HG03378 (cell line): ENCODE measurements around the gene ZNF565.
"Not testable (repeated sequence)": the region's sequence is repeated elsewhere in the genome, so short reads cannot be mapped to it uniquely, and the experiment has no call there.

Experiments
- ATAC-seq: cut with Tn5 transposase; IDR thresholded peaks from one replicate; pipeline ENCODE4 v1.9.1; 2021; ENCODE audit warnings: mild to moderate bottlenecking, moderate library complexity; ENCODE audit not compliant: unreplicated experiment

Gene ZNF565

DNA sequence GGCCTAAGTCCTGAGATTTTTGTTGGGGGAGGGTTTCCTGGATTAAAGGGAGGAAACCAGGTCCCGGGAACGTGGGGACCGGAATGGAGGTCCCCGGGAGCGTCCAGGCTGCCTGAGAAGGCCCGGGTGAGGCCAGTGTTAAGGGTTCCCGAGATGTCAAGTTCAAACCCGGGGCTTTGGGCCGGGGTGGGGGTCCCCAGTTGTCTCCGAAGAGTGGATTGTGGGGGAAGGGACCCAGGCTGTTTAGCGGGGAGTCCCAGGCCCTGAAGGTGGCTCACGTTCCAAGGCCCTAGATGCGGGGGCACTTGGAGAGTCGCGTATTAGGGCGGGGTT lies 62.5 kb downstream of the ZNF565 start:
- ATAC-seq, result no peak

DNA sequence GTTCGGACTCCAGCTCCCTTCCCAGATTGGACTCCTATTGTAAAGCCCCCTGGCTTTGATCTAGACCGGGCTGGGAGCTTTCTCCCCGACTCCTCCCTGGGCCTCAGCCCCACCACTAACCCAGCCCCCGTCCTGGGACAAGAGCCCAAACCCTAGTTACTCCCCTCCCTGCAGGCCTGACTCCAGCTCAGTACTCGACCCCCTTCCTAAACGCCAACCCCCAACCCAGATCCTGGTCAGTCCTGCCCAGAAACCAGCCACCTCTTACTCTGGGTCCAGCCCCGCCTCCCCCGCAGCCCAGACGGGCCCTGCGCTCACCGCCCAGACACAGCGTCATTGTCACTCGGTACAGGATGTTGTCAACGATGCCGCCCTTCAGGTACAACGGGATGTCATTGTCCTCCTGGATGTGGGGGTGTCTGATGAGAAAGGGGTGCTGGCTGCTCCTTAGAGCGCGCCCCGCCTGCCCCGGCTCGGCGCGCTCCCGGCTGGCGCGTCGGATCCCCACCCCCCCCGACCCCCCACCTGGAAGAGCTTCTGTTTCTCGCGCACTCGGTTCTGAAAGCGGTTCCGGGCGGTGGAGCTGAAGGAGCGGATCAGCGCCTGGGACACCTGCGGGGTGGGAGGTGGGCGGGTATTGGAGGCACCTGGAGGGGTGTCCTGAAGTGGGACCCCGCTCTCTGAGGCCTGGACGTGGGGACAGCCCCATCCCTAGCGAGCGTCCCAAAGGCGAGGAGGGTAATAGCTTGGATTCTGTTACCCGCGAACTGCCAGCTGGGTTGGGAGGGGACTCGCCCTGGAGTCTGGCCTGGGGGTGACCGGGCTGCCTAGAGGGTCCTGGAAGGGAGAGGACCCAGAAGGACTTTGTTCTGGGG lies 63.1 kb downstream of the ZNF565 start:
- ATAC-seq, result no peak

DNA sequence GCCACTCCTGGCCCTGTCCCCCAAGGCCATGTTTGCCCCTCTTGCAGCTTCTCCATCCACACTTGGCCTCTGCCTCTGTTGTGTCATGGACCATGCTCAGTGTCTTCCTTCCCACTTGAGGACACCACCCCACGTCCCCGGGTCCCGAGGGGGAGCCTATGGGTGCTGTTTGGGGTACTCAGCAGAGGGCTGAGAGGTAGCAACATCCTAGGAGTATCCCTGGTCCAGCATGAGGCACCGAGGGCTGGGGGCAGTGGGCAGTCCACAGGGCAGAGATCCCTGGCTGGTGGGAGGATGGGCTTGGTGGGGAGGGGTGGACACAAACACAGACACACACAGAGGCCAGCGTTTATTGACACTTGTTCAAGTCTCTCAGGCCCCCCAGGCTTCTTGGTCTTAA lies 63.9 kb downstream of the ZNF565 start:
- ATAC-seq, result no peak

DNA sequence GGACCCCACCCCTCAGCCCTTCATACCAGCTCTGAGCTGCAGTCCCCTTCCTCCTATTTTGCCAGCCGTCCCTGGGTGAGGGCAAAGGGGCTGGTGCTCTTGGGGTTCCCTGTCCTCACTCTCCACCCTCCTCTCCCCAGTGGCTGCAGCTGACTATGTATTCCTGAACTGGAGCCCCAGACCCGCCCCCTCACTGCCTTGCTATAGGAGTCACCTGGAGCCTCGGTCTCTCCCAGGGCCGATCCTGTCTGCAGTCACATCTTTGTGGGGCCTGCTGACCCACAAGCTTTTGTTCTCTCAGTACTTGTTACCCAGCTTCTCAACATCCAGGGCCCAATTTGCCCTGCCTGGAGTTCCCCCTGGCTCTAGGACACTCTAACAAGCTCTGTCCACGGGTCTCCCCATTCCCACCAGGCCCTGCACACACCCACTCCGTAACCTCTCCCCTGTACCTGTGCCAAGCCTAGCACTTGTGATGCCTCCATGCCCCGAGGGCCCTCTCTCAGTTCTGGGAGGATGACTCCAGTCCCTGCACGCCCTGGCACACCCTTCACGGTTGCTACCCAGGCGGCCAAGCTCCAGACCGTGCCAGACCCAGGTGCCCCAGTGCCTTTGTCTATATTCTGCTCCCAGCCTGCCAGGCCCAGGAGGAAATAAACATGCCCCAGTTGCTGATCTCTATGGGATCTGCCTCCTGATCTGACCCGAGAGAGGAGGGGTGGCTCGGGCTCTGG lies 64.6 kb downstream of the ZNF565 start:
- no peak for ATAC-seq

DNA sequence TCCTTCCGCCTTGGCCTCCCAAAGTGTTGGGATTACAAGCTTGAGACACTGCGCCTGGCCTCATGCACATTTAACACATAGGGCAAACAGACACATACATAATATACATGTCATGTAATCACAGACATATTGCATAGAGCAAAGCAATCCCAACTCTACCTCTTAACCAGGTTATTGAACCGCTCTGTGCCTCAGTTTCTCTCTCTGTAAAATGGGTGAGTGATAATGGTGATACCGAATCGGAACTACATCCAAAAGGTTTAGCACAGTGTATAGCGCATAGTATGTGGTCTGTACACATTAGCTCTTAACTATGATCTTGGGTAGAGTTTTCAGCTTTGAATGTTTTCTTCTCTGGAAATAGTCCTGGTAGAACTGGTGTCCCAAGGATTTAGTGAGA lies 69.8 kb downstream of the ZNF565 start:
- ATAC-seq, result no peak

DNA sequence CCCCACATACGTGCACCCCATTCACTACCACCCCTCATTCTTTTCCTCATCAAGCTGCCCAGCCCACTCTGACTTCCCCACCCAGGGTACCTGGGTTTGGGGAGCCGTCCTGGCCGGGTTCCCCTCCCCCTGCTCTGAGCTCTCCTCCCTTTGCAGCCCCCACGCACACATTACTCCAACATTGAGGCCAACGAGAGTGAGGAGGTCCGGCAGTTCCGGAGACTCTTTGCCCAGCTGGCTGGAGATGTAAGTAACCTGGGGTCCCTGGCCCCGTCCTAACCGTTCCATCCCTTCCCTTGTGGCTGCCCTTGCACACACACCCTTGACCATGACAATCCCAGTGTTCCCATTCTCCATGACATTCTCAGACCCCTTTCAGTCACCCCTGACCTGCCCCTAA lies 72.0 kb downstream of the ZNF565 start:
- no peak for ATAC-seq

DNA sequence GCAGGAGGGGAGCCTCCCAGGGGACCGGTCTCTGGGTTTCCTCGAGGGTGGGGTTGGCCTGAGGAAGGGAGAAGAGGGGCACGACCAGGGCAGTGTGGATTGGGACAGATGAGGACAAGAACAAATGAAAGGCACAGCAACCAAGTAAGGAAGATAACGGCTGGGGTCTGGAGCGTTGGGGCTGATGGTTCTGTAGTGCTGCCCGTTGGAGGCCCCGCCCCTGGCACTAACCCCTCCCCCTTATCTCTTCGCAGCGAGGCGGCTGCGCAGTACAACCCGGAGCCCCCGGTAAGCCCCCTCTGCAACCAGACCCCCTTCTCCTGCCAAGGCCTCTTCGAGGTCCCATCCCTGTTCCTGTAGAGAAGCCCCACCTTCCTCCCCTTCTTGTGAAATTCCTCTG lies 72.4 kb downstream of the ZNF565 start:
- no peak for ATAC-seq

DNA sequence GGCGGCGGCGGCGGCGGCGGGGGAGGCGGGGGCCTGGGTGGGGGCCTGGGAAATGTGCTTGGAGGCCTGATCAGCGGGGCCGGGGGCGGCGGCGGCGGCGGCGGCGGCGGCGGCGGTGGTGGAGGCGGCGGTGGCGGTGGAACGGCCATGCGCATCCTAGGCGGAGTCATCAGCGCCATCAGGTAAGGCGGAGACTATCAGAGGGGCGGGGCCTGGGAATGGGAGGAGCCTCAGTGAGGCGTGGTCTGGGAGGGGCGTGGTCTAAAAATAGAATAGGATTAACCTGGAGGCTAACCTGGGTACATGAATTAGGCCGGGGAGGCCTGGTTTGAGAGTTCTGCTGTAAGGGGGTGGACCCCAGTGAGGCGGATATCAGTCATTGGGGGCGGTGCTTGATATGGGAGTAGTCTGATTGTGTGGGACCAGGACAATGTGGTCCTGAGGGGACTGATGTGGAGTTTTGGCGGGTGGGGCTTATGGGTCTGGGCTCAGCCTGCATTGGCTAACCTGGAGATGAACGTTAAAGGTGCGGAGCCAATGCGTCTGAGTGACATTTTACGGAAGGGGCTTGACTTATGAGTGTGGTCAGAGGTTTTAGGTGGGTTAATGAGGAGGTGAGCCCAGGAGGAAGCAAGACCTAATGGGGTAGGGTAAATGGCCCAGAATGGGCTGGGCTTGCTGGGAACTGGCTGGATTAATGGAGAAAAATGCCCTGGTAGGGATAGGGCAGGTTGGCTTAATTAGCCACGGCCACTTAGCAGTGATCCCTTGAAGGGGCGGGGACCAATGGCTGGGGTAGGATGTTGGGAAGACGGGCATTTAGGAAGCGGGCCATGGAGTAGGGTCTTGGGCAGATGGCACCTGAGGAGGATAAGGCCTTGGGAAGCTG lies 73.2 kb downstream of the ZNF565 start:
- ATAC-seq, result peak; percentile 44

DNA sequence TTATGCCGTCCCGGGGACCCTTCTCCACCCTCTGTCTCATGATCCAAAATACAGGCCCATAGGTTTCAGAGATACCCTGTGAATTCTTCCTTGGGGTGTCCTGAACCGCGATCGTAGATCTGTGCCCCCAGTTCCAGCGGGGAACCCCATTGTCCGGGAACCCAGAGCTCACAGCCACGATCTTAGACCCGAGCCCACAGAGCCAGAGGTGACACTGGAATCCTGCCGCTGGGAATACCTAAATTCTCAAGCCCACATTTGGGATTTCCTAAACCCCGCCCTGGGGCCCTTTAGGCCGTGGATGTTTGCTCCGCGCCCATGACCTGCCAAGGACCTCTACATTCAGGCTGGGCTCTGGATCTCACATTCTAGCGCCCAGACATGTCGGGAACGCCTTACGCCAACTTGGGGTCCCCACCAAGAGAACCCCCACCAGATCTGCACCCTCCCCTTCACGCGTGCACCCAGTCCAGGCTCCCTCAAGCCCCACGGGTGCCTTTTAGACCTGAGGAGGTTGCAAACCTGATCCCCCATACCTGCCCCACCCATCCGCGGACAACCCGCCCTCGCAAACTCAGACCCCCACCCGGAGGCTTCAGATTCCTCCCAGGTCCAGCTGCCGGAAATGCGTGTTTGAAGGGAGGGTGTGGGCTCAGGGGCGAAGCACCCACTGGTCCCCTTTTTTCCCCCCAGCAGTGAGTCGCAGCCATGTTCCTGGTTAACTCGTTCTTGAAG lies 74.0 kb downstream of the ZNF565 start:
- ATAC-seq, result no peak

DNA sequence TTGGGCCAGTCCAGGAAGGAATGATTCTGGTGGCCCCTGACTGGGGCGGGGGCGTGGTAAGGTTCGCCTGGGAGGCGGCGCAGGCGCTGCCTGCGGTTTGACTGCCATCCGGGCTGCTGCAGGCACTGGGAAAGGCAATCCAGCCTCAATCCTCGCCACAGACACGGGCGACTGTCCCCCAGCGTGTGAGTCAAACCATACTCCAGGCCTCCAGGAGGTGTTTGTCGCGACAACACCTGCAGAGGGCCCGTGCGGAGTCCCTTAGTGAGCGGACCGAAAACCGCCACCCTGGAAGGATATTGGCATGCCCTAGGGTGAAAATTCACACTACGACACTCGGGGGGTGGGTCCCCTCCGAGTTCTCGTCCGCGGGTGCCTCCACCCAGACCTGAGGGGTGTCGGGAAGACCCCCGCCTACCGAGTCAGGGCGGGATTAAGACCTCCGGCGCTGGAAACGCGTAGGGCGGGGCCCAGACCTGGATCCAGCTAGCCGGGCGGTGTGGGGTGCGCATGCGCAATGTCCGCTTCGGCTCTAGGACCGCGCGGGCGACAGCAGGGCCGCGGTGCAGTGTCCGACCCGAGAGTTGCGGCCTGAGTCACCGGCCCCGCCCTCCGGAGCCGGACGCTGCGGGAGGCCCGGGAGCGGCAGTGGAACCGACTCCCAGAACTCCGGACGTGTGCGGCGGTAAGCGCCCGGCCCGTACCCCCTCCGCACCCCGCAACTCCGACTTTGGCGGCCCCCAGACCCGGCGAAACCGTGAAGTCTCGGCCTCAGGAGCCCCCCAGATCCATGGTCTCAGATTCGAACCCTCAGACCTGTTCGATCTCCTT lies 74.8 kb downstream of the ZNF565 start, which contains the start of gene CAPNS1:
Gene CAPNS1, plus strand, starts transcription at position 594 of the 831 bp plus-strand sequence. CDS start 946 bp downstream, outside the sequence.
- ATAC-seq, result peak; percentile 77

DNA sequence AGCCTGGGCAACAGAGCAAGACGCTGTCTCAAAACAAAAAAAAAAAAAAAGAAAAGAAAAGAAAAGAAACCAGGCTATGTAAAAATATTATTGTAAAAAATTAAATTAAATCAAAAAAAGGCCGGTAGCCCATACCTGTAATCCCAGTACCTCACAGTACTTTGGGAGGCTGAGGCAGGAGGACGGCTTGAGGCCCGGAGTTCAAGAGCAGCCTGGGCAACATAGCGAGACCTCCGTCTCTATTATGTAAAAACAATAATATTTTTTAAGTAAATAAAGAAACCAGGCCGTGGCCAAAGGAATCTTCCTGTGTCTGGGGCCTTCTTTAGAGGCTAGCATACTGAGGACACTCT lies 75.4 kb downstream of the ZNF565 start:
- ATAC-seq, result no peak

DNA sequence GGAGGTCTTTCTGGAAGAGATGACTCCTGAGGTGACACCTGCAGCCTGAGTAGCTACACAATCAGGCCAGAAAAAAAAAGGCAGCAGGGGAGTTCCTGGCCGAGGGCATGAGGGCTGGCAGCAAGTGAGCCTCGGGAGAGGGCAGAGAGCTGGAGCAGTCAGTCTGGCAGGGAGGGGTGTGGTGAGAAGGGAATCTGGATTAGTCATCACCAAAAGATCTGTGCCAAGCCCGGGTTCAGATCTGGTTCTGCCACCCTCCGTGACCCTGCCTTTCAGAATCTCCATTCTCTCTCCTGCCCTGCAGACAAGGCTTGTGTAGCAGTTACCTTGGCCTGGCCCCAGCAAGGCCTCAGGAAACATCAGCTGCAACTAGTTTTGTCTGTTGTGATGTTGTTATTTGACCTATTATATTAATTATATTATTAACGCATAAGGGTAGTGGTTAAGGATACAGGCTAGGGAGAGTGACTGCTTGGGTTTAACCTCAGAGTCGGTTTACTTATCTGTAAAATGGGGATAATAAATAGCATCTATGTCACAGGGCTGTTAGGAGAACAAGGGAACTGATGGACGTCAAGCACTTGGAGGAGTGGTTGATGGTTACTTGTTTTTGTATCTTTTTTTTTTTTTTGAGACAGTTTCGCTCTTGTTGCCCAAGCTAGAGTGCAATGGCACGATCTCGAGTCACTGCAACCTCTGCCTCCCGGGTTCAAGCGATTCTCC lies 77.3 kb downstream of the ZNF565 start:
- no peak for ATAC-seq

DNA sequence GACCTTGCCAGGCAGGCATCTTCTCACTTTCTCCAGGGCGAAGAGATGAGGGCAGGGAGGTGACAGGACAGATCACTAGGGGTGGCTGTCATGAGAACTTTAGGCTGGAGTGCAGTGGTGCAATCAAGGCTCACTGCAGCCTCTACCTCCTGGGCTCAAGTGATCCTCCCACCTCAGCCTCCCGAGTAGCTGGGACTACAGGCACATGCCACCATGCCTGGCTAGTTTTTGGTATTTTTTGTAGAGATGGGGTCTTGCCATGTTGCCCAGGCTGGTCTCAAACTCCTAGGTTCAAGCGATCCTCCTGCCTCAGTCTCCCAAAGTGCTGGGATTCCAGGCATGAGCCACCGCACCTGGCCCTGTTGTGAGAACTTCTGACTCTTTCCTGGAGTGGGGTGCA lies 79.6 kb downstream of the ZNF565 start:
- ATAC-seq, result not testable (repeated sequence)
